IPS DF 4.7 (cell line): Measurements from ENCODE around the gene ARMH3.
"Not testable (repeated sequence)": the region's sequence is repeated elsewhere in the genome, so short reads cannot be mapped to it uniquely, and the experiment has no call there.

ENCODE experiments used
- DNase-seq: peaks from one replicate; pipeline ENCODE4 v3.0.0-alpha.2; 2013; ENCODE audit warnings: low spot score; ENCODE audit errors: extremely low read depth

ARMH3 gene

DNA sequence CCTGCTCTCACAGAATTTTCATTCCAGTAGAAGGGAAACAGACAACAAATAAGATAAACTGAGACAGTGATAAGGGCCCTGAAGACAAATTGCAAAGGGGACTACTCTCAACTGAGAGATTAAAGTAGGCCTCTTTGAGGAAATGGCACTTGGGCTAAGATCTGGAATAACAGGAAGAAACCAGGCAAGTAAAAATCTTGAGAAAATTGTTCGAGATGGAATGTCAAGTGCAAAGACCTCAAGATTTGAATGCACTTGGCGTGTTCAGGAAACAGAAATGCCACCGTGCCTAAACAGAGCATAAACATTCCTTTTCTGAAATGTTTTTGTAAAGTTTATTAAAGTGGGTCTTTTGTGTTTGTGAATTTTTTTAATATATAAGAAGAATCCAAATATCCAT lies 10.7 kb downstream of the ARMH3 start:
- DNase-seq: no peak

DNA sequence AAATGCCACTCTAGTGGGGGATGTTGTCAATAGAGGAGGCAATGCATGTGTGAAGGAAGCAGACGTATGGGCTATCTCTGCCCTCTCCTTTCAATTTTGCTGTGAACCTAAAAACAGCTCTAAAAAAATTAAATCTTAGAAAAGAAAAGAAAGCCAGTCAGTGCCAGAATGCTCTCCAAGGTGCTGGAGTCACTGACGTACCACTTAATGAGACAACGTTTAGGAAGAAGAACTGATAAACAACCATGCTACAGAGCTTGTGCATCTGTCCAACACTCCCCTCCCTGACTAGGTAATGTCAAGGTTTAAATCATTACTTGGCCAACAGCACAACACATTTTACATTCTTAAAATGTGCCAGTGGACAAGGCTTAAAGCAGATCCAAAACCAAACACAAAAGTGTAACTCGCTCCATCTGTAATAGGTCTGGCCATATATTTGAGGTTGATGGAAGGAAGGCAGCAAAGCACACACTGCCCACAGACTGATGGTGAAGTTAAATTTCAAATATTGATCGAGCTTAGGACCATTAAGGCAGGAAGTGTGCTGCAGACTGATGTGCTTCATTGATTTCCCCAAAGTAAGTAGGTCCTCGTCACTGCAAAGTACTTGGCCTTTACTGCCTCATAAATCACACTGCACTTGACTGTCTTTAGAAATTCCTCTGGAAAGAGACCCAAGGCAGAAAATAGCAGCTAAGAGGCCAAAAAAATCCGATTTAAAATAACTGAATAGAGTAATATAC lies 15.5 kb downstream of the ARMH3 start:
- no peak for DNase-seq

DNA sequence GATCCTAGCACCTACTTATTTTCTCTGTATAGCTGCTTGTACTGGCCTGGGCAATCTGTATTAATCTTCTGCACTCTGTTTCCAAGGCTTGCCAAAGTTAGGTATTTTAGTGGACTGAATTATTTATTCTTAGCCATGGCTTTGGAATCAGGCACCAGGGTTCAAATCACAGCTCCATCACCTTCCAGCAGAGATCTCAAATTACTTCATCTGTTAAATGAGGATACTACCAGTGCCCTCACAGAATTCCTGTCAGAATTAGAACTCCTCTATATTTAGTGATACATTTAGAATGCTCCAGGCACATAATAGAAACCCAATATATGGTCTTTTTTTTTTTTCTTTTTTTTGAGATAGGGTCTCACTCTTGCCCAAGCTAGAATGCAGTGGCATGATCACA lies 17.6 kb downstream of the ARMH3 start:
- DNase-seq: no peak

DNA sequence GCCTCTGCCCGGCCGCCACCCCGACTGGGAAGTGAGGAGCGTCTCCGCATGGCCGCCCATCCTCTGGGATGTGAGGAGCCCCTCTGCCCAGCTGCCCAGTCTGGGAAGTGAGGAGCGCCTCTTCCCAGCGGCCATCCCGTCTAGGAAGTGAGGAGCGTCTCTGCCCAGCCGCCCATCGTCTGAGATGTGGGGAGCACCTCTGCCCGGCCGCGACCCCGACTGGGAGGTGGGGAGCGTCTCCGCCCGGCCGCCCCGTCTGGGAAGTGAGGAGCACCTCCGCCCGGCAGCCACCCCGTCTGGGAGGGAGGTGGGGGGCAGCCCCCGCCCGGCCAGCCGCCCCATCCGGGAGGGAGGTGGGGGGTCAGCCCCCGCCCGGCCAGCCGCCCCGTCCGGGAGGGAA lies 20.2 kb downstream of the ARMH3 start:
- not testable (repeated sequence) for DNase-seq

- DNase-seq: no peak
Measured at GRCh38 chr10:102033787-102034186, 22.2 kb downstream of the ARMH3 start.

DNA sequence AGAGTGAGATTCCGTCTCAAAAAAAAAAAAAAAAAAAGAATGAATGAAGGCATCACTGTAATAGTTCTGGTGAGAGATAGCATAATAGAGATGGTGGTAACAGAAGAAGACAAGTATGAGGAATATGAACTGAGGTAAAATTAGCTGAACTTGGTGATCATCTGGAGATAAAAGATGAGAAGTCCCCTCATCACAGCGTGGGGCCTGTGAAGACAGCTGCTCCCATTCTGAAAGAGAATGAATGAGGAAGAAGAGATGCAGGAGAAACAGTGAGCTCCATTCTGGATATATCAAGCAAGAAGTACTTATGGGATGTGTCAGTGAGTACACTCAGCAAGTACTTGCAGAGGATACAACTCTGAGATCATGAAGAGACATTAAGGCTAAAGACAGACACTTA lies 28.7 kb downstream of the ARMH3 start:
- no peak for DNase-seq

DNA sequence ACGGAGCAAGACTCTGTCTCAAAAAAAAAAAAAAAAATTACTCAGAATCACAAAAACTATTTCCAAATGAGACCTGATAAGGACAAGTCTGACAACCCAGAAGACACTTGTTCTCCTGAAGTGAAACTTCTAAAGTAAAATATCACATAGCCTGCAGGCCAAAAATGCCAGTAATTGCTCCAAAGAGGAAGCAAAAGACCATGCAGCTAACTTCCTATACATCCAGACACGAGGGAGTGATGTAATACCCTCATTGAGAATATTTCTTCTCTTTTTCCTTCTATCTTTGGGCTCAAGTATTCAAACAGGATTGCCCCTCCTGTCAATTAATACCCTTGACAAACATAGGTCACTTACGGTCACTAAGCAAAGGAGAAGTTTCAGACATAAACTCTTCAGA lies 31.2 kb downstream of the ARMH3 start:
- no peak for DNase-seq

GRCh38 chr10:102020938-102021337 lies 35.0 kb downstream of the ARMH3 start:
- DNase-seq: no peak

DNA sequence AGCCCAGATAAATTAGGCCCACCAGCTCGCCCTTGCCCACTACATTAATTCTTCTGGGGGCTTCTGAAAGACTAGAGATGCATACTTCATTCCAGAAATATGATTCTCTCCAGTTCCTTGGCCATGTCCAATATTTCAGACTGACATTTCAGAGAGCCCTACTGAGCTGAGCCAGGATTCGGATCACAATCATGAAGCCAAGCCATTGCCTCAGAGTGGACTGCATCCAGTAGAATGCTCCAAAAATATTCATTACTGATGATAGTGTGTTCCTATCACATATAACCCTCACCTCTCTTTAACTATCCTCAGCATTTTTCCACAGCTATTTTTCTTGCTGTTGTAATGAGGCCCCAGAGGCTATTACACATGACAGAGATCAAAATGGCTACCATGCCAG lies 38.7 kb downstream of the ARMH3 start:
- DNase-seq: no peak

DNA sequence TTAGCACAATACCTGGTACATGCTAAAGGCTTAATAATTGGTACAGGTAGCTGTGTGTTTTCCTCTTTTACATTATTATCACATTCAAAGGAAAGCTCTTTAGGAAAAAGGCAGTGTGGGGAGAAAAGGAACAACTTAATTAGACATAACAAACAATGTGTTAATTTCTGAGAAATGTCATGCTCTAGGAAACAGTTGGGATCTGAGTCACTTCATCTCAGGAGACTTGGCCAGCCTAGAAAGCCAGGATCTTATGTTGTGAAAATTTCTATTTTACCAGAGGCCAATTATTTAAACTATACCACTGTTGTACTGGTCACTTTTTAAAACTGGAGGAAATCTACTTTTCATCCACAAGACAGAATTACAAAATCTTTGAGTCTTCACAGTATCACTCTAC lies 39.6 kb downstream of the ARMH3 start:
- DNase-seq: no peak

DNA sequence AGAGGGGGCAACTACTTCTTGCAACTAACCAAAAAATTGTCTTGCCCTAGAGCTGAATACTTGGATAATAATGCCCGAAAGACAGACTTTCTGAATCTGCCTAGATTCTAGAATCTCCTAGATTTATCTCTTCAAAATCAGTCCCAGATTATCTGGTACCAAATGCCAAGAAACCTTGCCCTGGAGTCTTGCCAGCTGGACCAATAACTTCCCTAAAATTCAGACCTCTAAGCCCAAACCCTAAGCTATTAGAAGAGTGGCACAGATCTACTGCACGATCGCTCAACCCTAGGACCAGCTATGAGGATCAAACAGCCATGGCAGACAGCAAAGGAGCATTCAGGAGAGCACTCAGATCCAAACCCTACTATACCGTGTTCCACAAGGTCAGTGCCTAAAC lies 45.0 kb downstream of the ARMH3 start:
- DNase-seq: no peak

DNA sequence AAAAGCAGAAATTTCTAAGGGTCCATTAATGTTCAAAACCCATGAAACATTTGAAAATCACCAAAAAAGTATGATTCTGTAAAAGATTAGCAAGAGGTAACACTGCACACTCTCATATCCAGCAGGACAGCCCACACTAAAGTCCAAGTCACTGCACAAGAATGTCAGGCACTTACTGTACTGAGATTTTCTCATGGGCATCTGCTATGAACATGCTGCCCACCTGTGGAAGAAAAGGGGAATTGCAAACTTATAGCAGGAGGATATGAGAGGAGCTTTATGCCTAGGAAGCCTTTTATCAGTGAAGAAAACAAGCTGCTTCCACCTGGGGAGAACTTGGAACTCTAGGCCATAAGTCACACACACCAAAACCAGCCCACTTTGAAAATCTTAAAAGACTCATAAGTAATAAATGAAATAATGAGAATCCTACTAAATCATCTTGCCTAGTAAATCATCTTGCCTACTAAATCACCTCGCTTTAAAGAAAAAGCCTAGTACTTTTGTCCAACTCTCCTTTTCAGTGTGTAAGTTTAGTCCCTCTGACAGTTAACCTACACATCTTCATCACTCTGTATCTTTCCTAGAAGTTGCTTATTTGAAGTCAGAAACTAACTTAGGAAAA lies 46.1 kb downstream of the ARMH3 start:
- DNase-seq: peak; percentile 44

DNA sequence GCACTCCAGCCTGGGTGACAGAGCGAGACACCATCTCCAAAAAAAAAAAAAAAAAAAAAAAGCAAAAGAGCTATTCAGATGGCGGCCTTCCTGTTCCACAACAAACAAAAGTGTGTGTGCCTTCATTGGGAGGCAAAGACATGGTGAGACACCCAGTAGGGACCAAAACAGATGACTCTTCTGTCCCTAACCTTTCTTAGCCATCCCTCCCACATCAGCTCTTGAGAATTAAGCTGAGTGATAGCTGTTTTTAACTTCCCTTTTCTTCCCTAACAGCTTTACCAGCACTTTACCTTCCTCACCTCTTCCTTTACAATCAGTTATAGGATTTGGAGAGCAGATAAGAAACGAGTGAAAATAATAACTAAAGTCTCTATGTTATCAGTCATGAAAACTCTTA lies 48.2 kb downstream of the ARMH3 start:
- no peak for DNase-seq

- not testable (repeated sequence) for DNase-seq
Measured at GRCh38 chr10:102007031-102007430, 48.9 kb downstream of the ARMH3 start.

DNA sequence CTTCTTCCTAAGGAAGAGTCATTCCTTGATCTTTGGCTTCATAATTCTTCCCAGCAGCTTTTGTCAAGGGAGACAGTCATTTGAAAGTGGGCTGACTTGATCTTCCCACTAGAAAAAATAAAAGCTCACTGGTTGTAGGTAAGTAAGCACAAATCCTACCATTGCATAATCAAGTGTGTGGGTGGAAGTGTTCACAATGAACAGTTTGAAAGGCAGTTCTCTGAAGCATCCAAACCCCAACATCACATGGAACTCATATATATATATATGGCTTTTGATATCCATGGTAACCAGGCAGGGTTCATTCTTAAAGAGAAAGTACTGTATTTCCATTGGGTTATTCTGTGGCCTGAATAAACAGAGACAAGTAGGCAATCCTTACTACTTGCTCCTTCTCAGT lies 51.6 kb downstream of the ARMH3 start:
- DNase-seq: no peak

- no peak for DNase-seq
Measured at GRCh38 chr10:102003541-102003940, 52.4 kb downstream of the ARMH3 start.

GRCh38 chr10:102001435-102002068 lies 54.4 kb downstream of the ARMH3 start:
- no peak for DNase-seq

- no peak for DNase-seq
Measured at GRCh38 chr10:101997803-101998202, 58.2 kb downstream of the ARMH3 start.

DNA sequence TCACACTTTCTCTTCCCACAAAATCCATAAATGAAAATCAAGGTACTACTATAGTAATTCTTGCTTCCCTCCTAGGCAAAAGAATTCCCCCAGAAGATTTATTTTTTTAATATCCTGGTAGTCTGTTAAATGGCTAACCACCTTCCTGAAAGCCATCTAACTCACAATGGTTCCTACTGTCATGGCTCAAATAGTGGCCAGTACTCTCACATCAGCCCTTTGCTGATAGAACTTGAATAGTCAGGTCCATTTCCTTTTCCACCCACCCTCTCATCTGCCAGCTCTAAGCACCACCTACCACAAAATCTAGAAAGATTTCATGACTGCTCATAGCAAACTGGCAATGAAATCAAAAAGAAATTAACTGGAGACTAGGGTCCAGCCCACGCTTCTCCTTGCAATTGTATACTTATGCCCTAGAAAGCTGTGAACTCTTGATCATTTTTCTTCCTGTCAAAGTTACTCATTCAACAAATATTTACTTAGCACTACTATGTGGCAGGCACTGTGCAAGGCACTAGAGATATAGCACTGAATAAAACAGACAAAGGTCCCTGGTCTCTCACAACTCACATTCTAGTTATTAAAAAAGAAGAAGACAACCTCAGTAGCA lies 60.4 kb downstream of the ARMH3 start:
- no peak for DNase-seq

DNA sequence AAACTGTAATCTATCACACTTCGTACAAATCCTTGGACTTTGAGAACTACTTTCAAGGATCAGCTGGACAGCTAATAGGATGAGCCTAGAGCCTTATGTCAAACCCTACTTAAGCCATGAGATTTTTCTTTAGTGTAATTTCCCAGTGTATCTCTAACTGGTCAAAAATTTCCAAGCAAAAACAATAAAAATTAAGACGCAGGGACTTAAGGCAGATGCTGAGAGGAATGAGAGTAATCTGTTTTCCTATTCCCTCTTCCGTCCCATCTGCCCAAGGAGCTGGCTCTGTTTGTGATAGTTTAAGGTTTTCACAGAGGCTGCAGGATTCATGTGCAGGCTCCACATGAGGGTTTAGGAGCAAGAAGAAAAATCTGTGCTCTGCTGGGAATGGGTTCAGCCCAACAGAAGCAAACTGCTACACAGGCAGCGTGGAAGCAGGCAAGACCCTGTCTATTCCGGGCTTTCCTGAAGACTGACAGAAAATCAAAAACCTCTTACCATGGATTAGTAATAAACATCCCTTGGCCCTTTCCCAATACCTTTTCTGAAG lies 62.2 kb downstream of the ARMH3 start:
- no peak for DNase-seq

GRCh38 chr10:101993221-101993620 lies 62.8 kb downstream of the ARMH3 start:
- no peak for DNase-seq

DNA sequence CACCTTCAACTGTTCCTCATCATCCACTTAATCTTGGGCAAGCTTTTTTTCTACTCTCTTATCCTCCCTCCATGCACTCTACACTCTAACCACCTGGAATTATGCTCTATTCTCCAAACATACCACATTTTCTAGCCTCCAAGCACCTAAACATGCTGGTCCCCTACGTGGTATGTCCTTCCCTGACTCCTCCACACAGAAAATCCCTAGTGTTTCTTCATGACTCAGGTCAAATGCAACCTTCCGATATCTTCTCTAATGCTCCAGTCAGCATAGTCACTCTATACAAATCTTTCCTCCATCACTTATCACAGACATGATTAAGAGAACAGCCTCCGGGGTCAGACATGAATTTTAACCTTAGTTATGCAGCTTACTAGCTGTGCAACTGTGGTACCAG lies 68.8 kb downstream of the ARMH3 start:
- DNase-seq: no peak
